Measurements from ENCODE around the gene RAB8A. TPM values are rescaled to one million over a fixed set of nuclear protein-coding genes. Genes with fewer than 3 reads are reported as not detected.

The RAB8A gene
- total RNA-seq, 1 experiment from 2014 or later, result 103 TPM

DNA sequence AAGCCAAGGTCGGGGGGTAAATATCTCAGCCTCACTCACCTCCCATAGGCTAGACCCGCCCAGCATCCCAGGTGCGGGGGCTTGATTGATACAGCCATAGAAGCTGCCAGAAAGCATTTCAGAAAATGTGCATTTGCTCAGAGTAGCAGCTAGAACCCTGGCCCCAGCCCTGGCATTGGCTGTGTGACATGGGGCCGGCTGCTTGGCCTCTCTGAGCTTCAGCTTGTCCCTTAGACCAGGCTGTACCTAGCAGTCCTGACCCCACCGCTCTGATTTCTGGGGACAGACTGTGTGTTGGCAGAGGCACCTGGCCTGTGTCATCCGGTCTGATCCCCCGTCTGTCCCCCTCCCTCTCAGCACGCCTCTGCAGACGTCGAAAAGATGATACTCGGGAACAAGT is 15.4 kb downstream of the RAB8A start:
- Histone ChIP-seq H2BK5ac (ENCODE audit: insufficient read length, low read length) (no peak overlapping the region), H2BK20ac (ENCODE audit: low read depth, low read length, poor library complexity, severe bottlenecking) (no peak overlapping the region)
- no peaks in the 10 kb centered on the region for H3K27me3 Mint-ChIP-seq (ENCODE audit: low read depth)

More for the DNA sequence above, 15.4 kb downstream of the RAB8A start:
- H3K4me1 ChIP-seq (ENCODE audit: insufficient read depth, low read length), result no peaks in the 10 kb centered on the region
- no peaks in the 10 kb centered on the region for H3K23me2 ChIP-seq (ENCODE audit: insufficient read length, low read depth, low read length, poor library complexity, severe bottlenecking)
- H3K79me2 ChIP-seq (ENCODE audit: insufficient read depth, low read length), result no peaks in the 10 kb centered on the region
- H3T11ph ChIP-seq (ENCODE audit: low read length), result no peak overlapping the region
- Mint-ChIP-seq H3K36me3 (ENCODE audit: insufficient read depth in 1 of 3, low read depth in 3 of 3) (peaks cover 43 to 85% (median 80%) of the 10 kb centered on the region in 3 experiments), H3K27ac (no peak overlapping the region), H3K9me3 (no peaks in the 10 kb centered on the region; a peak in 1 of 5 replicates), H3K4me3 (no peak overlapping the region), H3K4me1 (no peaks in the 10 kb centered on the region)
- H4K8ac ChIP-seq (replicated peaks; ENCODE audit: insufficient read length, low read depth, low read length), result no peak overlapping the region
- H3K18ac ChIP-seq (ENCODE audit: insufficient read length, low read depth, low read length), result no peak overlapping the region
- H3K9me3 ChIP-seq (ENCODE audit: control insufficient read depth, low read depth, low read length), result no peaks in the 10 kb centered on the region
- no peaks in the 10 kb centered on the region for H4K20me1 ChIP-seq (ENCODE audit: control insufficient read depth, insufficient read depth, insufficient read length)
- H2BK12ac ChIP-seq (ENCODE audit: insufficient read length, low read depth, low read length), result no peak overlapping the region
- H3K14ac ChIP-seq (ENCODE audit: insufficient read depth, low read length), result no peak overlapping the region
- H2AFZ ChIP-seq (ENCODE audit: low read length), result no peak overlapping the region
- WGBS (ENCODE audit: extremely low coverage, insufficient read length, low lambda C conversion rate), result no CpG with 5 or more reads among the region's 11 CpGs
- H2BK120ac ChIP-seq (ENCODE audit: low read depth, low read length, poor library complexity, severe bottlenecking), result no peak overlapping the region
- DNase-seq, result no peak
- no peak overlapping the region for H2AK5ac ChIP-seq (ENCODE audit: insufficient read length, low read length)
- H3K27me3 ChIP-seq (ENCODE audit: insufficient read depth, low read length), result no peaks in the 10 kb centered on the region
- no peak overlapping the region for H3K4ac ChIP-seq (ENCODE audit: low read depth, low read length)
- no peak overlapping the region for H3K9ac ChIP-seq (ENCODE audit: extremely low read depth, insufficient read length, low read length)
- no peak overlapping the region for H2BK15ac ChIP-seq (ENCODE audit: low read depth, low read length)
- no peak overlapping the region for H3K56ac ChIP-seq (ENCODE audit: insufficient read length, low read depth, low read length)
- H4K91ac ChIP-seq (ENCODE audit: insufficient read length, low read depth, low read length), result no peak overlapping the region
- H3K4me2 ChIP-seq (ENCODE audit: insufficient read depth, insufficient read length, low read length), result no peak overlapping the region
- H4K5ac ChIP-seq (ENCODE audit: insufficient read length, low read depth, low read length), result no peak overlapping the region
- no peaks in the 10 kb centered on the region for H3K79me1 ChIP-seq (ENCODE audit: insufficient read depth, low read depth, low read length, poor library complexity, severe bottlenecking)
- no peak overlapping the region for H3K23ac ChIP-seq (ENCODE audit: insufficient read length, low read depth, low read length)
- H3K27ac ChIP-seq (ENCODE audit: insufficient read length, low read depth, low read length), result no peak overlapping the region
- TF ChIP-seq, protein P1, sequence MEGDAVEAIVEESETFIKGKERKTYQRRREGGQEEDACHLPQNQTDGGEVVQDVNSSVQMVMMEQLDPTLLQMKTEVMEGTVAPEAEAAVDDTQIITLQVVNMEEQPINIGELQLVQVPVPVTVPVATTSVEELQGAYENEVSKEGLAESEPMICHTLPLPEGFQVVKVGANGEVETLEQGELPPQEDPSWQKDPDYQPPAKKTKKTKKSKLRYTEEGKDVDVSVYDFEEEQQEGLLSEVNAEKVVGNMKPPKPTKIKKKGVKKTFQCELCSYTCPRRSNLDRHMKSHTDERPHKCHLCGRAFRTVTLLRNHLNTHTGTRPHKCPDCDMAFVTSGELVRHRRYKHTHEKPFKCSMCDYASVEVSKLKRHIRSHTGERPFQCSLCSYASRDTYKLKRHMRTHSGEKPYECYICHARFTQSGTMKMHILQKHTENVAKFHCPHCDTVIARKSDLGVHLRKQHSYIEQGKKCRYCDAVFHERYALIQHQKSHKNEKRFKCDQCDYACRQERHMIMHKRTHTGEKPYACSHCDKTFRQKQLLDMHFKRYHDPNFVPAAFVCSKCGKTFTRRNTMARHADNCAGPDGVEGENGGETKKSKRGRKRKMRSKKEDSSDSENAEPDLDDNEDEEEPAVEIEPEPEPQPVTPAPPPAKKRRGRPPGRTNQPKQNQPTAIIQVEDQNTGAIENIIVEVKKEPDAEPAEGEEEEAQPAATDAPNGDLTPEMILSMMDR (conservative IDR thresholded peaks at IDR 0.05), result no peak

Measured in H9 (cell line).